ENCODE results near the gene ST3GAL2. TPM values are rescaled to one million over a fixed set of nuclear protein-coding genes. Genes with fewer than 3 reads are reported as not detected.
A peak's percentile ranks its signal among the peaks of the same experiment; 100 is the strongest.

ST3GAL2 gene
- total RNA-seq, 4 donors from 2014 or later: 9.6 to 31.7 (median 17.8) TPM

DNA sequence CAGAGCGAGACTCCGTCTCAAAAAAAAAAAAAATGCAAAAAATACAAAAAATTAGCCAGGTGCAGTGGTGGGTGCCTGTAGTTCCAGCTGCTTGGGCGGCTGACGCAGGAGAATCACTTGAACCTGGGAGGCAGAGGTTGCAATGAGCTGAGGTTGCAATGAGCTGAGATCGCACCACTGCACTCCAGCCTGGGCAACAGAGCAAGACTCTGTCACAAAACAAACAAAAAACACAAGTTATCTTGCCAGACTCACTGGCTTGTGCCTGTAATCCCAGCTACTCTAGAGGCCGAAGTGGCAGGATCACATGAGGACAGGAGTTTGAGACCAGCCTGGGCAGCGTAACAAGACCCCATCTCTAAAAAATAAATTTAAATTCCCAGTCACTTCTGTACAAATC lies 3.4 kb upstream of the ST3GAL2 start:
- TF ChIP-seq, protein P1, sequence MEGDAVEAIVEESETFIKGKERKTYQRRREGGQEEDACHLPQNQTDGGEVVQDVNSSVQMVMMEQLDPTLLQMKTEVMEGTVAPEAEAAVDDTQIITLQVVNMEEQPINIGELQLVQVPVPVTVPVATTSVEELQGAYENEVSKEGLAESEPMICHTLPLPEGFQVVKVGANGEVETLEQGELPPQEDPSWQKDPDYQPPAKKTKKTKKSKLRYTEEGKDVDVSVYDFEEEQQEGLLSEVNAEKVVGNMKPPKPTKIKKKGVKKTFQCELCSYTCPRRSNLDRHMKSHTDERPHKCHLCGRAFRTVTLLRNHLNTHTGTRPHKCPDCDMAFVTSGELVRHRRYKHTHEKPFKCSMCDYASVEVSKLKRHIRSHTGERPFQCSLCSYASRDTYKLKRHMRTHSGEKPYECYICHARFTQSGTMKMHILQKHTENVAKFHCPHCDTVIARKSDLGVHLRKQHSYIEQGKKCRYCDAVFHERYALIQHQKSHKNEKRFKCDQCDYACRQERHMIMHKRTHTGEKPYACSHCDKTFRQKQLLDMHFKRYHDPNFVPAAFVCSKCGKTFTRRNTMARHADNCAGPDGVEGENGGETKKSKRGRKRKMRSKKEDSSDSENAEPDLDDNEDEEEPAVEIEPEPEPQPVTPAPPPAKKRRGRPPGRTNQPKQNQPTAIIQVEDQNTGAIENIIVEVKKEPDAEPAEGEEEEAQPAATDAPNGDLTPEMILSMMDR (IDR thresholded peaks at IDR 0.05): no peak
- ATAC-seq (ENCODE audit: low FRiP score) (no peak), DNase-seq (ENCODE audit: low spot score) (no peak)

DNA sequence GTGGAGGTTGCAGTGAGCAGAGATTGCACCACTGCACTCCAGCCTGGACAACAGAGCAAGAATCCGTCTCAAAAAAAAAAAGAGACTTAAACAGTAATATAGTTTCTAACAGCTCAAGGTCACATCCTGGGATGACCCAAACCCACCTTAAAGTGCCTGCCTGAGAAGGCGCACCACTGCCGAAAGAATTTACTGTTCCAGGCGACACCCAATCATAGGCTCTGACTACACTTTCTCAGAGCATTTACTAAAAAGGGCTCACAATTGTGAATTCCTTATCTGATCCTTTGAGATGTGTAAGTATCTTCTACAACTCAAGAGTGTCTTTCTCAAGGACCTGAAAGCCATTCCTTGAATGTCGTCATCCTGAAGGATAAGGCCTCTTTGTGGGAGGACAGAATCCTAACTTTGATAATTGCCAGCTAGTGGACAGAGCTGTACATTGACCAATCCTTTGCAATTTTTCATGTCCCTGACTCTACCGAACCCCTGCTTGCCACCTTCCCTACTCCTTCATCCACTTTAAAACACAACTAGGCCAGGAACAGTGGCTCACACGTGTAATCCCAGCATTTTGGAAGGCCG lies 2.6 kb upstream of the ST3GAL2 start:
- TF ChIP-seq, protein P1 (IDR thresholded peaks at IDR 0.05): no peak
- DNase-seq (ENCODE audit: low spot score) (no peak), ATAC-seq (ENCODE audit: low FRiP score) (no peak)

DNA sequence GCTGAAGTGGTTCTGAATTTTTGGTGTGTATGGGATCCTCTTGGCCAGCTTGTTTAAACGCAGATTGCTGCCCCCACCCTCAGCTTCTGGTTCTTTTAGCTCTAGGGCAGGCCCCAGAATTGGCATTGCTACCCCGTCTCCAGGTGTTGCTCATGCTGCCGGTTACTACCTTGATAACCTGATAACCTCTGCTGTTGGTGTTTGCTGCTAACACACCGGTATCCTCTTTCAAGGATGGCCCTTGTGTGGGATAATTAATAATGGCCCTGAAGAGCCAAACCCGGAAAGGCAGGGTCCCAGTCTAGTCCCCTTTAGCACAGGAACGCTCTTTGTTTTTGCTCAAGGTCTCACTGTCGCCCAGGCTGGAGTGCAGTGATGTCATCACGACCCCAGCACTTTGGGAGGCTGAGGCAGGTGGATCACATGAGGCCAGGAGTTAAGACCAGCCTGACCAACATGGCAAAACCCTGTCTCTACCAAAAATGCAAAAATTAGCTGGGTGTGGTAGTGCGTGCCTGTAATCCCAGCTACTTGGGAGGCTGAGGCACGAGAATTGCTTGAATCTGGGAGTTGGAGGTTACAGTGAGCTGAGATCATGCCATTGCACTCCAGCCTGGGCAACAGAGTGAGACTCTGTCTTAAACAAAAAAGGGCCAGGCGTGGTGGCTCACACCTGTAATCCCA lies 1.3 kb upstream of the ST3GAL2 start:
- TF ChIP-seq, protein P1 (IDR thresholded peaks at IDR 0.05): no peak
- ATAC-seq (ENCODE audit: low FRiP score) (no peak), DNase-seq (ENCODE audit: low spot score) (no peak)

DNA sequence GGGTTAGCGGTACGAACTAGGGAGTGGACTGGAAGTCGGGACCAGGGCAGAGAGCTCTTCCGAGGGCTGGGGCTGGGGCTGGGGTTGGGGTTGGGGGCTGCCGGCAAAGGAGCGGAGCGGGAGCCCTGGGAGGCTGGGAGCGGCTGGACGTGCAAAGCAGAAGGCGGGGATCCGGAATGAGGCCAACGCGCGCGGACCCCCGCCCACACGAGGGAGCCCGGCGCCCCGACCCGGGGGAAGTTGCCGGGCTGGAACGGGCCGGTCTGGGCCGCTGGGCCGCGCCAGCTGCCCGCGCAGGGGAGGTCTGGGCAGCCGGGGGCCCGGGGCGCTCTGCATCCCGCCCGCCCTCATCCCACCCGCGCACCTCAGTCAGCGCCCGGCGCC lies 323 bp downstream of the ST3GAL2 start:
- TF ChIP-seq, protein P1 (IDR thresholded peaks at IDR 0.05): no peak
- DNase-seq (ENCODE audit: low spot score) (no peak), ATAC-seq (ENCODE audit: low FRiP score) (no peak)

DNA sequence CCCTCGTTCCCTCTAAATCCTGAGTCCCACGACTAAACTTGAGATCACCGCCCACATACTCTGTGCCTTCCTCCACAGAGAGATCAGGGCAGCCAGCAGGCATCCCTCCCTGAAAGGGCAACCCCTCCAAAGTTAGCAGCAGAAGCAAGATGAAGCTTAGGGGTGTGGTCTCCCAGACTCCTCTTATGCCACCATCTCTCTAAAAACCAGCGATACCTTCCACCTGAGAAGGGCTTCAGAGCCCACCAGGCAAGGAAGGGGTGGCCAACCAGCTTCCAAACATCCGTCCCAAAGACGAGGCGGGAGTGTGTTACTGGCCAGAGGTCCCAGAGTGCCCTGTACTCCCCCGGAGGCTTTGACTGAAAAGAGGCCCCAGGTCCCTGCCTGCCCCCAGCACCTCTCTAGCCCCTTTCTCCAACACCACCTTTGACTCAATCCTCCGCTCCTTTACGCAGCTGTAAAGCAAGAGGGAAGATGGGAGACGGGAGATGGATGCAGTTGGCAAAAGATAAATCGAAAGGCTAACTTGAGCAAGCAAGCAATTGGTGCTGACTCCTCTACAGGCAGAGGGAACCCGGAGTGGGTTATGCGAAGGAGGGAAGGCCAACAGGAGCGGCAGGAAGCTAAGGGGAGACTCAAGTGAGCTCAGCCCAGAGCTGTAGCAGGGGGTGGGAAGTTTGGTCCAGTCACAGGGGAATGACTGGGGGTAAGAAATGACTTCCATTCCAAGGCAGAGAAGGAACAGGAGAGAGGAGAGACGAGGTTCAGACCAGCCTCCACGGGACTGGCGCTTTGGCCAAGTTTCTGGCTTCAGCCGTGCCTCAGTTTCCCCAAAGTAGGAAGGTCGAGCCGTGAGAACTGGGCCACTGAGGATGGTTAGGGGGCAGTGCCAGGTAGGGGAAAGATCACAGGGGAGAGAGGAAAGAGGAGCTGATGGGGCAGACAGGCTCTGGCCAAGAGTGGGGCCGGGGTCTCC lies 1.0 kb downstream of the ST3GAL2 start:
- DNase-seq (ENCODE audit: low spot score): no peak
- TF ChIP-seq, protein P1 (IDR thresholded peaks at IDR 0.05): no peak
- peak; percentile 48 for ATAC-seq (ENCODE audit: low FRiP score)

DNA sequence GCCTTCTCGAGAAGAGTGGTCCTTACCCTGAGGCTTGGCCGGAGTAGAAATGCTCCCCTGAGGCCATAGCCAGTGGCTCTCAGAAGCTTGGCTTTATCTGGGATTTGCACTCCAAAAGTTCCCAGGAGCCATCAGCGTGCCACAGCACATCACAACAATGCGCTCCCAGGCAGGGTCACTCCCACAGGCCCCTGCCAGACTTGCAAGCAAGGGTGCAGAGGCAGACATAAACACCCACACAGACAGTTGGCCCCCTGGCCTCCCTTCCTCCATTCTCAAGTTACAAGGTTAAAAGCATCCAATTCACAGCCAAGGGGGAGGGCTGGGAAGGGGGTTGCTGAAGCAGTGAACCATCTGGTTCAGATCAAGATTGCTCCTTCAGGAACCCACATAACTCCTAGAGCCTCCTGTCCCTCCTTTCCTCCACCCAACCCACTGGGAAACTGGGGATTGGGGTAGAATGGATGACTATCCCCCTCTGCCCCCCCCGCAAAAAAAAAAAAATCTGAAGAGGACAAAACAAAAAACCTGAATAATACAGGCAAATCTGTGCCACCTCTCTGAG lies 1.8 kb downstream of the ST3GAL2 start:
- TF ChIP-seq, protein P1 (IDR thresholded peaks at IDR 0.05): no peak
- DNase-seq (ENCODE audit: low spot score): no peak

More for the DNA sequence above, 1.8 kb downstream of the ST3GAL2 start:
- ATAC-seq (ENCODE audit: low FRiP score): no peak
